ENCODE data around the gene MLC1.

MLC1 gene

GRCh38 chr22:50076646-50077535 lies 8.3 kb downstream of the MLC1 start:
- DNase-seq (ENCODE audit: low read depth, low spot score), result no peak

GRCh38 chr22:50074551-50075530 lies 10.4 kb downstream of the MLC1 start:
- no peak for DNase-seq (ENCODE audit: low read depth, low spot score)

DNA sequence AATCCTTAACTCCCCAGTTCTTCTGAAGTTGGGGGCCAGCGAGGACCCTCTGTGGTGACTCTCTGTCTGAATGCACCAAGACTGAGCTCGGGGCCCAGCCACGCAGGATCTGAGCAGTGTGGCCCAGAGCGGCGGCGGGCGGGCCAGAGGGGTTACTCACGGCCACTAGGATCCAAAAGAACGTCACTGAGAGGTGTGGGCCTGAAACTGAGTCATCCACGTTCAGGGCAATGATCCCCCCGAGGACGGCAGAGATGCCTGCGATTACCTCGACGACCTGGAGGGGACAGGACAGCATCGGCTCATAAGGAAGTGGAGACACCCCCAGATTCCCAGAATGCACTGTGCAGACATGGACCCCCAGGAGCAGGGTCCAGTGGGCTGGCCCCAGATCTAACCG lies 11.2 kb downstream of the MLC1 start:
- DNase-seq (ENCODE audit: low read depth, low spot score), result no peak

- no peak for DNase-seq (ENCODE audit: low read depth, low spot score)
These were observed 12.3 kb downstream of the MLC1 start for GRCh38 chr22:50072714-50073538.

GRCh38 chr22:50072167-50072555 lies 13.1 kb downstream of the MLC1 start:
- no peak for DNase-seq (ENCODE audit: low read depth, low spot score)

- DNase-seq (ENCODE audit: low read depth, low spot score), result no peak
These were observed 13.6 kb downstream of the MLC1 start for GRCh38 chr22:50071432-50072166.

DNA sequence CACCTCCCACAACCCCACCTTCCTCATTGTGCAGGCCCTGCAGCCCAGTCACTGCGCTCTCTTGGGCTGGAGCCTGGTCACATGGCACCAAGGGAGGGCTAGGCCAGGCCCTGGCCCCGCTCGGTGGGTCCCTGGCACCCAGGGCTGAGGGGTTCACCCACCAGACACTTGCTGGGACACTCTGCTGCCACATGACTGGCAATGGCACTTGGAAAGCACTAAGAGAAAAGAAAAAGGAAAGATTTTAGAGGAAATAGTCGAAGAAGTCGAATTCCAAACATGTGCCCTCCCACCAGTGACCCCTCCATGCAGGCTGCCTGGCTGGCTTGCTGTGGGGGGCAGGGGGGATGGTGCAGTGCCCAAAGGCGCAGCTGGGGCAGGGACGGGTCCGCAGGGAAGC lies 14.9 kb downstream of the MLC1 start:
- no peak for DNase-seq (ENCODE audit: low read depth, low spot score)

DNA sequence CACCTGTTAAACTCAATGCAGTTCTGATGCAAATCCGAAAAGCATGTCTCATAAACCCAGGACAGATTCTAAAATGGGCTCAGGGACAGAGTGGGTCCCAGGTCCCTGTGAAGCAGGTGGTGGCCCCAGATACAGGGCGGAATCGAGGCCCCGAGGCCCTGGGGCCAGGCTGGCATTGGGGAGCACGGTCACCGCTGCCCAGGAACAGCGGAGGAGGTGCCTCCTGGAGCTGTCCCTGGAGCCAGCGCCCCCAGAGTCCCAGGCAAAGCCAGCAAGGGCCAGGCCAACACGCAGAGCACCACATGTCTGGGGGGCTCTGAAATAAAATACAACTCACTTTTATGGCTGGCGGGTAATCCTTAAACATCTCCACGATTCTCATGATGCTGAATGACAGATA lies 17.1 kb downstream of the MLC1 start:
- DNase-seq (ENCODE audit: low read depth, low spot score), result no peak

DNA sequence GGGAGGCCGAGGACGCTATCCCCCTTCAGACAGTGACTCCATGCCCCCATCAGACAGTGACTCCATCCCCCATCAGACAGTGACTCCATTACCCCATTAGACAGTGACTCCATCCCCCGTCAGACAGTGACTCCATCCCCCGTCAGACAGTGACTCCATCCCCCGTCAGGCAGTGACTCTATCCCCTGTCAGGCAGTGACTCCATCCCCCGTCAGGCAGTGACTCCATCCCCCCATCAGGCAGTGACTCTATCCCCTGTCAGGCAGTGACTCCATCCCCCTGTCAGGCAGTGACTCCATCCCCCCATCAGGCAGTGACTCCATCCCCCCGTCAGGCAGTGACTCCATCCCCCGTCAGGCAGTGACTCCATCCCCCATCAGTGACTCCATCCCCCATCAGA lies 18.0 kb downstream of the MLC1 start:
- no peak for DNase-seq (ENCODE audit: low read depth, low spot score)

DNA sequence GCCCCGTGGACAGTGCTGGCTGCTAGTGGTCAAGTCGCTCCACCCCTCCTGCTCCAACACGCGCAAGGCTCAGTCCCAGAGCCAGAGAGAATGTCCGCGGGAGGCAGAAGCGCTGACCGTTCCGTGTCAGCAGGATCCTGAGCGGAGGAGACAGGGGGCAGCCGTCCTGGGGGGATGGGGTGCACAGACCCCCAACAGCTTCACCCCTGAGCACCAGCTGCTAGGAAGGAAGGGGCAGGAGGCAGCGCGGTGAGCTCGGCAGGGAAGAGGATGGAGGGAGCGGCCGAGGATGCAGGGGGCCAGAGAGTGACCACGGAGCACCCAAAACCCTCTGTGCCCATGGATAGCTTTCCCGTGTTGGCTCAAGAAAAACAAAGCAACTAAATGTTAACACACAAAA lies 20.8 kb downstream of the MLC1 start:
- no peak for DNase-seq (ENCODE audit: low read depth, low spot score)

DNA sequence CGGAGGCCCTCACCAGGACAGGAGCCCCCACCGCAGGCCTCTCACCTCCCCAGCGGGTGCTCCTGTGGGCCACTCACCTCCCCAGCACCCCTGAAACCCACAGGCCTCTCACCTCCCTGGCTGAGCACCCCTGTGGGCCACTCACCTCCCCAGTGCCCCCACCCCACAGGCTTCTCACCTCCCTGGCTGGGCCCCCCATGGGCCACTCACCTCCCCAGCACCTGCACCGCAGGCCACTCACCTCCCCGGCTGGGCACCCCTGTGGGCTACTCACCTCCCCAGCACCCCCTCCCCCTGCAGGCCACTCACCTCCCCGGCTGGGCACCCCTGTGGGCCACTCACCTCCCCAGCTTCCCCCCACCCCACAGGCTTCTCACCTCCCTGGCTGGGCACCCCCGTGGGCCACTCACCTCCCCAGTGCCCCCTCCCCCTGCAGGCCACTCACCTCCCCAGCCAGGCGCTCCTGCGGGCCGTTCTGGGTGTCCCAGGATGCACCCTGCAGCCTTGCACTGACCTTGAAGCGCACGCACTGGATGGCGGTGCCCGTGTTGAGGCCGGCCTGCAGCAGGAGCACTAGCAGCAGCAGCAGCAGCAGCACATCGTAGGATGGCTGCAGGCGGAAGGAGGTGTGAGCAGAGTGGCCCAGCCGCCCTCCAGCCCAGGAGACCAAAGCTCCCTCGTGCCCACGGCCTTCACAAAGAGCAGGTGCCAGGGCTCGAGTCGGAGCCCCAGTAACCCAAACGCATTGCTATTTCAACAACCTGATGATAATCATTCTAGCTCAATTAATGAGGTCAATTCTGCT lies 21.4 kb downstream of the MLC1 start:
- DNase-seq (ENCODE audit: low read depth, low spot score), result no peak

DNA sequence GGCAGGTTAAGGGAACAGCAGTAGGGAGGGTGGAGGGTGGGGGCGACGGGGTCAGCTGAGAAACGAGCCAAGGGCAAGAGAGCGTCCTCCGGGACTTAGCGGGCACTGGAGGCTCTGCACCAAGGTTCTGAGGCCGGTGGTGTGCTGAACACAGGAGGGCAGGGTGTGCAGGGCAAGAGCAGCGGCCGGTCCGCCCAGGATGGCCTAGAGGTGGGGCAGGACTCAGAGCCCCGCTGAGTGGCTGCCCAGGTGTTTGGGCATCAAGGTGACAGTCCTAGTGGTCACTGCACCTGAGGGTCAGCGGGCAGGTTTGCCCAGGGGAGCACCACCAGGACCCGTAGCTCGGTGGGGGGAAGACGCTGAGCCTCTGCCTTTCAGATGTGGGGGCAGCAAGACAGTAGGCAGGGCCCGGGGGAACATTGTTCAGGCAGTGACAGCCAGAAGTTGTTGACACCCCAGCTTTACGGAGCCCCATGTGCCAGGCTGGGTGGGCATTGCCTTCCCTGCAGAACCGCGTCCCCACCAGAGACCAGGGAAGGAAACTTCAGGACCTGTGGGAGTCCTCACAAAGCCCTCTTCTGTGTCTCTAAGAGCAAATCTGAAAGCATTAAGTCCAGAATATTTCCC lies 22.6 kb downstream of the MLC1 start:
- no peak for DNase-seq (ENCODE audit: low read depth, low spot score)

- DNase-seq (ENCODE audit: low read depth, low spot score), result no peak
These were observed 23.3 kb downstream of the MLC1 start for GRCh38 chr22:50061824-50062355.

- DNase-seq (ENCODE audit: low read depth, low spot score), result no peak
These were observed 23.9 kb downstream of the MLC1 start for GRCh38 chr22:50061141-50061823.

DNA sequence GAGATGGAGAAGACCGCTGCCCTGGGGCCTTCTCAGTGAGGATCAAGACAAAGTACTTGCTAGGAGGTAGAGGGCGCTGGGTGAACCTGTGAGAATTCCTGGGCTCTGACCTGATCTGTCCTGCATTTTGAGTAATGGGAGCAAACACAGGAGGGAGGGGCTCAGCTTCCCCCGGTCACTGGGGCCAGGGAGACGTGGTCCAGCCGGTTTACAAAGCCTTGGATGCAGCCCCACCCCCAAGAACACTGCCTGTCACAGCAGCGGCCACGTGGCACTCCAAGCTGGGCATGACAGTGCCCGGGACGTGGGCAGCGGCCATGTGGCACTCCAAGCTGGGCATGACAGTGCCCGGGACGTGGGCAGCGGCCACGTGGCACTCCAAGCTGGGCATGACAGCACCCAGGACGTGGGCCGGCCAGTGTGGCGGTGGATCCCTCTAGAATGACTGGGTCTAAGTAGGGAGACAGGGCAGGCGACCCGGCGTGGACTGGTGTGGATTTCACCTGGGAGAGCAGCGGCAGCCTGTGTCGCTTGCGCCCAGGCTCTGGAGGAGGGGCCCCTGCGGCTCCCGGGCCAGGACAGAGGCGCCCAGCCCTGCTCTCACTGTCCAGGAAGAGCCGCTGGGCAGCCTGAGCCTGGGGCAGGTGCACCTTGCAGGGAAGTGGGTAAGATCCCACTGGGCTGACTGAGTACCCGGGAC lies 24.6 kb downstream of the MLC1 start:
- no peak for DNase-seq (ENCODE audit: low read depth, low spot score)

- no peak for DNase-seq (ENCODE audit: low read depth, low spot score)
These were observed 25.4 kb downstream of the MLC1 start for GRCh38 chr22:50059881-50060262.

- no peak for DNase-seq (ENCODE audit: low read depth, low spot score)
These were observed 26.0 kb downstream of the MLC1 start for GRCh38 chr22:50058906-50059880.

All from activated CD4-positive, CD25-positive, alpha-beta regulatory T cell treated with anti-CD3 and anti-CD28 coated beads, Interleukin-2, amount 50 U/mL, for 16 hours (primary cell).